Right lobe of liver (tissue), 4 donors: ENCODE measurements around the gene MCF2L2.

ENCODE experiments used
- POLR2A ChIP-seq: fragments of 450-650 bp; IDR thresholded peaks from one replicate; pipeline ENCODE4 v1.6.1; 2017; ENCODE audit warnings: antibody characterized with exemption, mild to moderate bottlenecking
- TF ChIP-seq, protein P1 (sequence below), 4 donors: fragments of 200-600 bp in 3 of 4; fragments of 450-650 bp in 1 of 4; IDR thresholded peaks; one replicate each; pipeline versions ENCODE4 v1.5.1 to v1.8.0; 2016 to 2022; ENCODE audit warnings: antibody characterized with exemption in 4 of 4, mild to moderate bottlenecking in 2 of 4
- donor health status: DM: no; HTN: no; CAD: no.
- donor health status: DM: no; HTN: no; CAD: no.
- donor health status: DM: no; HTN: yes; CAD: no.

DNA sequence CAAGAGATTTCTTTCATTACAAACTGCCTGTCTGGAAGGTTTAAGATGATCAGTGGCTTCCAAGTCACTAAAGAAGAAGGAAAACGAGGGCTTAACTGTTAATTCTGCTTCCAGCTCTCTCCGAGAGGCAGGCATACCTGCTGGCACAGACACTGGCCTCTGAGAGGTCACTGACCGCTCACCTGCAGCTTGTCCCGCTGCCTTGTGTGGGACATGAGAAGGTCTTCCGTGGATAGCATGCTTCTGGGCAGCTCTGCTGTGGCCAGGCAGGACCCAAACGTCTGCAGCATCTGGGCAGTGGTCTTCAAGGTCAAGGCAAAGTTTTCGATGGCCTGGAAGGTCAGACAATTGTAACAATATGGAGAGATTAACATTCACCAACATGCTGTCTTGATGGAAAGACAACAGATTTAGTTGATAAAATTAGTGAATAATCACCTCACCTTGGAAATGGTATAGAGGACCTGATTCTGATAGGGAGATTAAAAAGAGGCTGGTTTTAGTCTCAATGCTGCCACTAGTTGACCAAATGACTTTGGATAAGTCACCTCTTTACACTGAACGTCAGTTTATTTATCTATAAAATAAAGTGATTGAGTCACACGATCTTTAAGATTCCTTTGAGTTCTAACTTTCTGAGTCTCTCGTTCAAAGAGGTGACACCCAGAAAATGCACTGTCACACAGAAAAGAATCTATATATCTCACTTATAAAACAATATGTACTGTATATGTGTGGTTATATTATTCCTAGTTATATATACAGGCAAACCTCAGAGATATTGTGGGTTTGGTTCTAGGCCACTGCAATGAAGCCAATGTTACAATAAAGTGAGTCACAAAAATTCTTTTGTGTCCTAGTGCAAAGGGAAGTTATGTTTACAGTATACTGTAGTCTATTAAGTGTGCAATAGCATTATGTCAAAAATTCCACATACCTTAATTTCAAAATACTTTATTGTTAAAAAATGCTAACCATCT lies 110.2 kb downstream of the MCF2L2 start:
- TF ChIP-seq, protein P1, sequence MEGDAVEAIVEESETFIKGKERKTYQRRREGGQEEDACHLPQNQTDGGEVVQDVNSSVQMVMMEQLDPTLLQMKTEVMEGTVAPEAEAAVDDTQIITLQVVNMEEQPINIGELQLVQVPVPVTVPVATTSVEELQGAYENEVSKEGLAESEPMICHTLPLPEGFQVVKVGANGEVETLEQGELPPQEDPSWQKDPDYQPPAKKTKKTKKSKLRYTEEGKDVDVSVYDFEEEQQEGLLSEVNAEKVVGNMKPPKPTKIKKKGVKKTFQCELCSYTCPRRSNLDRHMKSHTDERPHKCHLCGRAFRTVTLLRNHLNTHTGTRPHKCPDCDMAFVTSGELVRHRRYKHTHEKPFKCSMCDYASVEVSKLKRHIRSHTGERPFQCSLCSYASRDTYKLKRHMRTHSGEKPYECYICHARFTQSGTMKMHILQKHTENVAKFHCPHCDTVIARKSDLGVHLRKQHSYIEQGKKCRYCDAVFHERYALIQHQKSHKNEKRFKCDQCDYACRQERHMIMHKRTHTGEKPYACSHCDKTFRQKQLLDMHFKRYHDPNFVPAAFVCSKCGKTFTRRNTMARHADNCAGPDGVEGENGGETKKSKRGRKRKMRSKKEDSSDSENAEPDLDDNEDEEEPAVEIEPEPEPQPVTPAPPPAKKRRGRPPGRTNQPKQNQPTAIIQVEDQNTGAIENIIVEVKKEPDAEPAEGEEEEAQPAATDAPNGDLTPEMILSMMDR (IDR thresholded peaks at IDR 0.05), result no peak
- TF ChIP-seq POLR2A, result no peak
